RPMI8226 (cell line): Measurements from ENCODE around the gene ZSCAN10.
A peak's percentile ranks its signal among the peaks of the same experiment; 100 is the strongest.
"Not testable (repeated sequence)": the region's sequence is repeated elsewhere in the genome, so short reads cannot be mapped to it uniquely, and the experiment has no call there.

Experiments
- DNase-seq: peaks from one replicate; pipeline ENCODE4 v3.0.0-alpha.2; 2015

The ZSCAN10 gene

GRCh38 chr16:3083408-3083807 lies 15.7 kb downstream of the ZSCAN10 start:
- DNase-seq = not testable (repeated sequence)

DNA sequence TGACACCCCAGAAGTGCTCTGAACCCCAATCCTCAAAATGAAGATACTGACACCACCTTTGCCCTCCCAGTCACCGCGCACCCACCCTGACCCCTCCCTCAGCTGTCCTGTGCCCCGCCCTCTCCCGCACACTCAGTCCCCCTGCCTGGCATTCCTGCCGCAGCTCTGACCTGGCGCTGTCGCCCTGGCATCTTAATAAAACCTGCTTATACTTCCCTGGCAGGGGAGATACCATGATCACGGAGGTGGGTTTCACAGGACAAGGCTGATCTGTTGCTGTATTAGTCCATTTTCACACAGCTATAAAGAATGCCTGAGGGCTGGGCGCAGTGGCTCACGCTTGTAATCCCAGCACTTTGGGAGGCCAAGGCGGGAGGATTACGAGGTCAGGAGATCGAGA lies 17.1 kb downstream of the ZSCAN10 start:
- not testable (repeated sequence) for DNase-seq

- DNase-seq = no peak
Measured at GRCh38 chr16:3080024-3080423, 19.1 kb downstream of the ZSCAN10 start.

DNA sequence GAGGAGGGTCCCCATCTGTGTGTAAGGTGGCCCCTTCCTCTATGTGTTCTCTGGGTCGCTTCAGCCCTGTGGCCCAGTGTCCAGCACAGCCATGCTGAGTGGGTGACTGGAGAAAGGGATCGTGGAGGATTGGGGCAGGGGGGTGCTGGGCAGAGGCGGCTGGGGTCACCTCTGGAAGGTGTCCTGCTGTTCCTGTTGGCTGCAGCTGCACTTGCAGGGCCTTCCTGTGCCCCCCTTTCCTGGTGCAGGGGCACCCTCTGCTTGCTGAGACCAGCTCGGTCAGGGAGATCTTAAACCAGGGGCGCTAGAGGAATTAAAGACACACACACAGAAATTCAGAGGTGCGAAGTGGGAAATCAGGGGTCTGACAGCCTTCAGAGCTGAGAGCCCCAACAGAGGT lies 22.5 kb downstream of the ZSCAN10 start:
- no peak for DNase-seq

DNA sequence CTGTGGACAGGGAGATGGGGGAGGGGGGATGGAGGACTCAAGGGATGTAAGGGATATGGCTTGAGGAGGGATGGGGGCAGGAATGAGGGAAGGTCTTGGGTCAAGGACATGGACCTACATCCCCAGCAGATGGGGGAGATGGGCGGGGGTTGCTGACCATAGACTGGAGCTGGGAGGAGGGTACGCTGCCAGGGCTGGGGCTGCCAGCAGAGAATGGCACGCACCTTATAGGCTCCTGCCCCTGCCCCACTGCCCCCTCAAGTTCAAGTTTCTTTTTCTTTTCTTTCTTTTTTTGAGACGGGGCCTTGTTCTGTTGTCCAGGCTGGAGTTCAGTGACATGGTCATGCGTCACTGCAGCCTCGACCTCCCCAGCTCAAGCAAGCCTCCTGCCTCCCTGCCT lies 23.1 kb downstream of the ZSCAN10 start:
- not testable (repeated sequence) for DNase-seq

DNA sequence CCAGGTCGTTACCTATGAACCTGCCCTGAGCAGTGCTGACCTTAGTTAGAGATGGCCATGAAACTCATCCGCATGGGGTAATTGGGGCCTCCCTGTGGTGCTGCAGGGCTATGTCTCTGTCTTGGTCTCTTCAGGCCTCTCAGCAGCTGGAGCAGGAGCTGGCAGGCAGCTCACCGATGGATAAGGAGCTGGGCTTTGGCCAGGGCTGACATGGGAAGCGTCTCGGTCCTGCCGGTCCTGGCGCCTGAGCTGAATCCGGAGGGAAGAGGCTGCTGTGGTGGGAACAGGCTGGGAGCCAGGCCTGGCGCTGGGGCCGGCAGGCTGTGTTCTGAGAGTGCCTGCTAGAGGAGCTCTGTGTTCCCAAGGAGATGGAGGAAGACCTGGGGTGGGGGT lies 23.6 kb downstream of the ZSCAN10 start:
- no peak for DNase-seq

DNA sequence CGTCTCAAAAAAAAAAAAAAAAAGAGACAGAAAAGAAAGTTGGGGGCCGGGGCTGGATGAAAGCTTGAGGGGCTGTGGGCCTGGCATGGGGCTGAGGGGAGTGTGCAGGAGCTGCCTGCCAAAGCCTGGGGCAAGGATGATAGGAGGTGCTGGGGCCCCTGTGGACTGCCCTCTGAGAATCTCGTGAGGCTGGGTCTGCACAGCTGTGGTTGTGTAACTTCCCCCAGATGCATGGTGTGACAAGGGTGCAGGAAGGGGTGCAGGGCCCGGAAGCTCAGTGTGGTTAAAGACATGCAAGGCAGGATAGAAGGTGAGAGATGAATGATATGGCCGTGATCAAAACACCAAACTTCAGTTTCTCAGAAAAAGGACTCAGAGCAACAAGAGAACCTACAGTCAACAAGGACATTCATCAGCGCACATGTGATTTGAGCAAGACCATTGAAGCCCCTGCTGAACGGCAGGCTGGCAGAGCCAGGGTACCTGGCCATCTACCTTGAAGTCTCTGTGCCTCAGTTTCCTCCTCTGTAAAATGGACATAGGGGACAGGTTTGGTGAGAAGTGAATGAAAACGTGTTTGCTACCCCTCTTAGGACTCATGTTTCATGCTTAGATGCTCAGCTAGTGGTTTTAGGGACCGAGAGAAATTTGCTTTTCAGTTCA lies 24.1 kb downstream of the ZSCAN10 start:
- peak; percentile 40 for DNase-seq

GRCh38 chr16:3073448-3073847 lies 25.6 kb downstream of the ZSCAN10 start:
- no peak for DNase-seq

GRCh38 chr16:3072576-3073263 lies 26.4 kb downstream of the ZSCAN10 start:
- DNase-seq = not testable (repeated sequence)

DNA sequence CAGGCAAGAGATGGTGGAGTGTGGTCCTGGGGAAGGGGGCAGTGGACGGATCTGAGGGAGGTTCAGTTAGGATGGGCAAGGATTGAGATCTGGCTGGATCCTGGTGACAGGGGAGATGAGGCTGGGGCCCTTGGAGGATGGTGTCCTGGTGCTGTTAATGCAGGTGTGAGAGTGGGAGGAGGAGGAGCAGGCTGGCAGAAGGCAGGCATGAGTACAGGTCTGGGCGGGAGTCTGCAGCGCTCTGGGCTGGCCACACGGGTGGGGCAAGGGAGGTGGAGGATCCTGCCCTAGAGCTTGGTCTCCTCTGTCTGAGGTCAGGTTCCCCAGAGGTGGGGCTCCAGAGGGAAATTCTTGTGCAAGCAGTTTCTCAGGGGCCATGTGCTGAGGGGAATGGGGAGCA lies 26.9 kb downstream of the ZSCAN10 start:
- DNase-seq = not testable (repeated sequence)

DNA sequence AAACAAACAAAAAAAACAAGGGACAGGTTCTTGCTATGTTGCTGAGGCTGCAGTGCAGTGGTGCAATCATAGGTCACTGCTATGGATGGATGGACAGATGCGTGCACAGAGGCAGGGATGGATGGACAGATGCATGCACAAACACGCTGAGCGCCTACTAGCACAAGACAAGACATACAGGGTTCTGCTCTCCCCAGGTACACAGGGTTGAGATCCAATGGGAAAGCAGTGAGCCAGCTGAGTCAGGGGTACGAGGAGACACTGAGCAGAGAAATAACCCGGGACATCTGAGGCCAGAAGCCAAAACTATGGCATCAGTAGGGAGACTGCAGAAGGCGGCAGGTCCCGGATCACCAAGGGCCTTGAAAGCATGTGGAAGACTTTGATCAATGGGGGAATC lies 27.4 kb downstream of the ZSCAN10 start:
- no peak for DNase-seq

DNA sequence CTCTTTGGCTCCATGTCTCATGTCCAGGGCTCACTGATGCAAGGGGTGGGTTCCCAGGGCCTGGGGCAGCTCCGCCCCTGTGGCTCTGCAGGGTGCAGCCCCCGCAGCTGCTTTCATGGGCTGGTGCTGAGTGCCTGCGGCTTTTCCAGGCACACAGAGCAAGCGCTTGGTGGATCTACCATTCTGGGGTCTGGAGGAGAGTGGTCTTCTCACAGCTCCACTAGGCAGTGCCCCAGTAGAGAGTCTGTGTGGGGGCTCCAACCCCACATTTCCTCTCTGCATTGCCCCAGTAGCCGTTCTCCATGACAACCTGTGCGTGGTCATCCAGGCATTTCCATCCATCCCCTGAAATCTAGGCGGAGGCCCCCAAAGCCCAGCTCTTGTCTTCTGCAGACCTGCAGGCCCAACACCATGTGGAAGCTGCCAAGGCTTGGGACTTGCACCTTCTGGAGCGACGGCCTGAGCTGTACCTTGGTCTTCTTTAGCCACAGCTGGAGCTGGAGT lies 28.4 kb downstream of the ZSCAN10 start:
- no peak for DNase-seq

GRCh38 chr16:3069146-3069545 lies 29.9 kb downstream of the ZSCAN10 start:
- not testable (repeated sequence) for DNase-seq

DNA sequence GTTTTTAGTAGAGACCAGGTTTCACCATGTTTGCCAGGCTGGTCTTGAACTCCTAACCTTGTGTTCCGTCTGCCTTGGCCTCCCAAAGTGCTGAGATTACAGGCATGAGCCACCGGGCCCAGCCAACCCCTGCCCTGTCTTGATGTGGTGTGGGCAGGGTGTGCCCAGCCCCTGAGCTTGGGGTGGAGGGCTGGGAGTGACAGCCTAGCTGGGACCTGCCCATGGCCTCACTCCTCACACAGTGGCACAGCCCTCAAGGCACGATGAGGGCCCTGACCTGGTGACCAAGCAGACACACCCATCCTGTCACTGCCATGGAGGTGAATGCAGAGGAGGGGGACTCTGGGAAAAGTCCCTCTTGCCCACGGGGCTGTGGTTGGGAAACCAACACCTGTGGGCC lies 30.6 kb downstream of the ZSCAN10 start:
- no peak for DNase-seq

DNA sequence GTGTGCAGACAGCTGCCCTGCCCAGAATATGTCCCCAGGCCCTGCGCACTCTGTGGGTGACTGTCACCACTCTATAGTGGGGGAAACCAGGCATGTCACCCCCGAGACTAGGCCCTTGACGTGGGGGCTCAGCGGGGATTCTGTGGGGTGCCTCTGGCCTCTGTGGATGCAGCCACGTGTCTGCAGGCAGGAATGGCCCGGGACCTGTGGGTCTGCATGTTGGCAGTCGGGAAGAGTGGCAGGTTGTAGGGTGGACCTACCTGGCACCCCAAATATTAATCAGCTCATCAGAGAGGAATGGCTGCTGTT lies 32.7 kb downstream of the ZSCAN10 start:
- no peak for DNase-seq

GRCh38 chr16:3065742-3066439 lies 33.2 kb downstream of the ZSCAN10 start:
- no peak for DNase-seq

GRCh38 chr16:3065069-3065741 lies 33.9 kb downstream of the ZSCAN10 start, which contains the start of gene IL32:
Gene IL32 (plus strand): TSS chr16:3065640. CDS start chr16:3065812, 172 bp downstream.
- peak; percentile 32 for DNase-seq

GRCh38 chr16:3063625-3064386 lies 35.3 kb downstream of the ZSCAN10 start:
- no peak for DNase-seq

DNA sequence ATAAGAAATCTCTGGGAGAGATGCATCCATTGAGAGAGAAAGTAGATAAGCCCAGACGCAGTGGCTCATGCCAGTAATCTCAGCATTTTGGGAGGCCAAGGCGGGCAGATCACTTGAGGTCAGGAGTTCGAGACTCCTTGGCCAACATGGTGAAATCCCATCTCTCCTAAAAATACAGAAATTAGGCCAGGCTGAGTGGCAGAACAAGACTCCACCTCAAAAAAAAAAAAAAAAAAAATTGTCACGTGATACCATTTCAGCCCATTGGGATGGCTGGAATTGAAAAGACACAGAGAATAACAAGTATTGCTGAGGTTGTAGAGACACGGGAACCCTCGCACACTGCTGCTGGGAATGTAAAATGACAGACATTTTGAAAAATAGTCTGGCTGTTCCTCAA lies 36.5 kb downstream of the ZSCAN10 start:
- no peak for DNase-seq

DNA sequence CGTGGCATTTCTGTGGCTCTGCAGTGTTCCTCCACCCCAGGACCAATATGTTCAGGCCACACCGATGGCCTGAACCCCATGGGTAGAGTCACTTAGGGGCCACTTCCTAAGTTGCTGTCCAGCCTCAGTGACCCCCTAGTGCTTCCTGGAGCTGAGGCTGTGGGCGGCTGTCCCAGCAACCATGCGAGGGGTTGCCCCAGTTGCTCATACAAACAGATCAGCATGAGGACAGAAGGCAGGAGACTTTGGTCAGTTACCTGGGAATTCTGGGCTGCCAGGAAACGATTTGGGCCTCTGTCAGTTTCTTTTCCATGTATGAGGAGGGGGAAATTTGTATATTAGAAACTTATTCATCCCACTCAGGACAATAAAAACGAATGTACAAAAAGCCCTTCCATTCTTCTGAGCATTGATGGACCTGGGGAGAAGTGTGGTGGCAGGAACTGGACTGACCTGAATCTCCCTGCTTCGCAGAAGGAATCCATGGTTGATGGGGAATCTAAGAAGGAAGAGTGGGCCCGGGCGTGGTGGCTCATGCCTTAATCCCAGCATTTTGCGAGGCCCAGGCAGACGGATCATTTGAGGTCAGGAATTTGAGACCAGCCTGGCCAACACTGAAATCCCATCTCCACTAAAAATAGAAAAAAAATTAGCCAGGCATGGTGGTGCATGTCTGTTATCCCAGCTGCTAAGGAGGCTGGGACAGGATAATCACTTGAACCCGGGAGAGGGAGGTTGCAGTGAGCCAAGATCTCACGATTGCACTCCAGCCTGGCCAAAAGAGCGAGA lies 38.6 kb downstream of the ZSCAN10 start:
- DNase-seq = no peak

- DNase-seq = no peak
Measured at GRCh38 chr16:3059723-3060242, 39.3 kb downstream of the ZSCAN10 start.
